HTR-8/SVneo (cell line): ENCODE data around the gene CEP164.
A peak's percentile ranks its signal among the peaks of the same experiment; 100 is the strongest.

Source experiments
- DNase-seq: peaks from one replicate; pipeline ENCODE4 v3.0.0; 2011; ENCODE audit warnings: low spot score, mixed read lengths; ENCODE audit not compliant: insufficient read length
- FAIRE-seq: peaks from 2 replicates; lab custom pipeline; 2011; peaks lifted over from hg19 to GRCh38; lab: Jason Lieb, UNC

Gene CEP164

DNA sequence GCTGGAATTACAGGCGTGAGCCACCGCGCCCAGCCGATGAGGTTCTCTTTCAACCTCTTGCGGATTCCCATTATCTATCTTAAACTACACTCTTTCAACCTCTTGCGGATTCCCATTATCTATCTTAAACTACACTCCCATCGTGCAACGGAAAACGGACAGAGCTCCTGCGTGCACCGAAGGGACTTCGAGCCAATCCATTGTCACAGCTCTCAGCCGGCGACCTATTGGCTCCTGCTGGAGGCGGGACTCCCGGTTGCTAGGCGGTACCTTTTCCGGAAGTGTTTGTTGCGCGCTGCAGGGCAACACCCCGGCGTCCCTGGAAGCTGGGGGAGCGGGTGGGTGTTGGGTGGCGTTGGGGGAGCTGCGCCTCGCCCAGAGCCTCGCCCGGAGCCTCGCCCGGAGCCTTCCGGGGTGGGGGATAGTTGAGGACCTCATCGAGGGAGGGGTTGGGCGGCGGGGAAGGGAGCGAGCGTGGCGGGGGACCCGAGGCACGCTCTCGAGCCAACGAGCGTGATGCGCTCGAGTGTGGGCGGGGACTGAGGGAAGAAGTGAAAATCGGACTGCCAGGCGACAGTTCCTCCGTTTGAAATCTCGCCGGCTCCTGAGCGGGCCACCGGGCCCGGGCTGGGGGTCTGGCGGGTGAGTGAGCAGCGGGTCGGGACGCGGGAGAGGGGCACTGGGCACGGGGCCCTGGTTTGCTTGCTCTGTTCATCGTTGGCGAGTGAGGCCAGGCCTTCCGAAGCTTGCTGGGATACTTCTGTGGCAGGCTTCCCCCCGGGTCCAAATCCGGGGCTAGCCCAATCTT lies at the start of gene CEP164:
Gene CEP164 (plus strand): TSS at position 288 of the 808 bp plus-strand sequence. CDS start 10,733 bp downstream, outside the sequence.
- FAIRE-seq (peak; percentile 87), DNase-seq (peak; percentile 99)

- no peak for FAIRE-seq
- no peak for DNase-seq
Observed at GRCh38 chr11:117278347-117278746, 49.3 kb upstream of the CEP164 start.

GRCh38 chr11:117279711-117280376 lies 47.8 kb upstream of the CEP164 start:
- DNase-seq (no peak), FAIRE-seq (no peak)

DNA sequence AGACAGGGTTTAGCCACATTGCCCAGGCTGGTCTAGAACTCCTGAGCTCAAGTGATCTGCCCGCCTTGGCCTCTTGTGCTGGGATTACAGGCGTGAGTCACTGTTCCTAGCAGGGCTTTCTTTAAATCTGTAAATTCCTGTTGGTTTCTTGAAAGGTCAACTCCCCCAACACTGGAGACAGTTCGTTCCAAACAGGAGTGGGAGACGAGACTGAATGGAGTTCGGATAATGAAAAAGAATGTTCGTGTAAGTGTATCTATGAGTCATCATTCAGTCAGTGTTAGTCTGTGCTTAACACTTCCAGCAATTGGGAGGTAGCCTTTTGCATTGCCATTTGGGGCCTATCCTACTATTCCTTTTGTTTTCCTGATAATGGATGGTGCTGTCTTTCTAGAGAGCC lies 46.5 kb upstream of the CEP164 start:
- DNase-seq (peak; percentile 84), FAIRE-seq (peak; percentile 90)

- DNase-seq (no peak), FAIRE-seq (no peak)
Observed at GRCh38 chr11:117281869-117282268, 45.8 kb upstream of the CEP164 start.

- no peak for FAIRE-seq
Observed at GRCh38 chr11:117282956-117283355, 44.7 kb upstream of the CEP164 start.

DNA sequence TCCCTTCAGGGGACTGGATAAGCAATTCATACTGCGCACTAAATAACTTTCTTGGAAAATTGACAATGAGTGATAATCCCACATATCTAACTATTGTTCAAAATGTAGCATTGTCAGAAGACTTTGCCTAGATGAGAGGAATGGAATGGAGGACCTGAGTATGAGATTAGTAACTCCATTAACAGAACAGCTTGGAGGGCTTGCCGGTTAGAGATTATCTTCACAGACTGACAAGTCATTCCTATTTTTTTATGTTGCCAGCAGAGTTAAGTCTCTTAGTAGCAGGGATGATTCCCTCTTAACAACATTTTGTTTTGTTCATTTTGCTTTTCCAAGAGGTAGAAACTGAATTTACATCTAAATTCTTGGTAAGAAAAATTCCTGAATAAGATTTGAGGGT lies 43.6 kb upstream of the CEP164 start:
- no peak for FAIRE-seq

More at GRCh38 chr11:117282956-117283355, 44.7 kb upstream of the CEP164 start:
- DNase-seq, result no peak

DNA sequence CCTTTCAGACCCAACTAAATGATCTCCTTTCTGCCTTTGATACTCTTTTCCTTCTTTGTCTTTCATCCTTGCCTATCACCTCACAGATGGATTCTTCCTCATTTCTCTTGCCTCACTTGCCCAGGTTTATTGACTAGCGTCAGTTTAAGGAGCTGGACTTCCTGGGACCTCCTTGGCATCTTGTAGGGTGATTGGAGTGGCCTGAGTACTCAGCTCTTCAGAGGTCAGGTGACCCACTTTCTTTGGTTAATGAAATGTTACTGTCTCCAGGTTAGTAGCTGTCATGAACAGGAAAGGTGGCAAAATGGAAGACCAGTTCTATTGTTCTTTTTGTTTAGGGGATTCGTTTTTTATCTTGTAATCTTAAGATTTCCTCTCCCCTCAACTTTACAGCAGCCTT lies 41.1 kb upstream of the CEP164 start:
- FAIRE-seq (no peak), DNase-seq (no peak)

More for the DNA sequence above, 43.6 kb upstream of the CEP164 start:
- no peak for DNase-seq

DNA sequence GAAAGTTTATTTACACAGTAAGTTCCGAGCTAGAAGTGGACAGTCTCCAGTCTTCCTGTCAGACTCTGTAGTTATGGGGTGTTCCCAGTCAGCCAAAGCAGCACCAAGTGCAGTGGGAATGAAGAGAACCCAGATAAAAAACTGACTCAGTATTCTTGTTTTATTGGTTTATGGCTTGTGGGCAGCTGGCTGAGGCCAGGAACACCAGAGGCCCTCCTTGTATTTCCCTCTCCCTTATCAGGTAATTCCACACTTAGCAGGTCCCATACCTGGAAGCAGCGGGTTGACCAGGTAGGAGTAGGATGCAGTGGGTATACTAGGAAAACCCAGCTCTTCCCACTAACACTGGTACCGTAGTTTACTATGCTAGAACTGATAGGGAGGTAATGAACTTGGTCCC lies 40.0 kb upstream of the CEP164 start:
- FAIRE-seq, result no peak
- no peak for DNase-seq

DNA sequence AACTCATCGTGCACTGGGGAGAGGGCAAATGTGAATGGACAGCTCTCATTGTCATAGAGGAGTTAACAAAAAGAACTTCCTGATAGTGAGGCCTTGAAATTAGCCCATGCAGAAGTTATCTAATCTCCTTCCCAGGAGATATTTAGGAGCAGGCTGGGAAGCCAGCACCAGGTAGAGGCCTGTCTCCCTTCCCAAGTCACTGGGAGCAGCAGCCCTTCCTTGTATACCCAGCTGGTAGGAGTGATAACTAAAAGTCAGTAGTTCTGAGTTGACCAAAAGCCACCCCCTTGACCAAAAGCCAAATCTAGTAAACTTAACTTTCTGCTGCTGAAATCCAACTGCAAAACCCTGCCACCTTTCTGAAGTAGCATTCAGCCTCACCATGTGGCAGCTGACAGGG lies 37.9 kb upstream of the CEP164 start:
- FAIRE-seq, result no peak
- DNase-seq, result no peak

GRCh38 chr11:117290809-117291396 lies 36.8 kb upstream of the CEP164 start, which contains the start of gene BACE1-AS:
Gene BACE1-AS, plus strand, starts transcription at chr11:117291346.
- DNase-seq (no peak), FAIRE-seq (no peak)

DNA sequence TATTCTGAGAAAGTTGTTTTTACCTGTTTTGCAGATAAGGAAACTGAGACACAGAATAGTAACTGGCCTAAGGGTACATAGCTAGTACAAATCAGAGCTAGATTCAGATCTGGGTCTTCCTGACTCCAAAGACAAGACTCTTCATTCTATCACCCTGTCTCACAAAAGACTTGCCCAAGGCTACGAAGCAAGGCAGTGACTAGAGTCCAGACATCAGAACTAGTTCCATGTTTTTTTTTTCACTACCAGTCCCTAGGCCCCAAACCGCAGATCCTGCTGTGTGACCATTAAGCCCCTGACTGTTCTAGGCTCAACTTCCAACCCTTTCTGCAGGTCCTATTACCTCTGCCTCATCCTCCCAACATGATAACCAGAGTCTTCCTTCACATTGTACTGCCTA lies 35.0 kb upstream of the CEP164 start:
- FAIRE-seq, result no peak
- DNase-seq, result no peak

- DNase-seq (no peak), FAIRE-seq (no peak)
Observed at GRCh38 chr11:117295438-117296137, 32.1 kb upstream of the CEP164 start.

- no peak for FAIRE-seq
- DNase-seq, result no peak
Observed at GRCh38 chr11:117296881-117297280, 30.8 kb upstream of the CEP164 start.

GRCh38 chr11:117298195-117298594 lies 29.5 kb upstream of the CEP164 start:
- FAIRE-seq, result no peak
- no peak for DNase-seq

DNA sequence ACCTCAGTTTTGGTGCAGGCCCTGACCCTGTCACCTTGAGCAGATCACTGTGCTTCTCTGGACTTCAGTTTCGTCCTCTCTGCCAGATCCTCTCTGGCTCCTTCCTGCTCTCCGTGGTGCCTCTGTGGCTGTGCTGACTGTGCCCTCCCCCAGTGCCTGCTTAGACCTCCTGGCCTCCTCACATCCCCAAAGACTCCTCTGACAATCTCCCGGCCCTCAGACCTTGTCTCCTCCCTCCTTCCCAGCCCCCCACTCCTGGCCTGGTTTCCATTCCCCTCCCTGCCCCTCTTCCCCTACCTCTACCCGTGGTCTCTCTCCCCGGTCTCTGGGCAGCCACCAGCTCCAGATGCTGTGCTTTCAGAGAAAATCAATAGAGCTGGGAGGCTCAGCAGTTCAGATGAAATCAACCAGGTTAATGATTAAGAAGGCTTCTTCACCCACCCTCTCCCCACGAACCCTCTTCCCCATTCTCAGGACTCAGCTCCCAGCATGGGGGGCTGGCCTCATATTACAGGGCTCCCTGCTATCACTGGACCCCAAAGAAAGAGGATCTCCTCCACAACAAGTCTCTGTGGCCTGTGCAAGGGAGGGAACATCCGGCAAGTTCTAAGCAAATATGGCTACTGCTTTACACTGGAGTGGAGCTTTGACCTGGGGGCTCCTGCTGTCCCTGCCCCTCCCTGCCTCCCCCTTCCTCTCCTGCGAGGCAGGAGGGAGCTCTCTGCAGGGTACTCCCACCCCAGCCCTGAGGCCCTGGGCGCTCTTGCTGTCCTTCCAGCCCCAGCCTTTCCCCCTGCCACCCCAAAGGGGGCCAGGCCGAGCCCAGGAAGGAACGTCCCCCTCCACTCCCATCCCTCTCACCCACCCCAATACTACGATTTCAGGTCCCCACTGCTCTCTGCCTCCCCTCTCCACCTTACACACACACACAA lies 28.0 kb upstream of the CEP164 start:
- DNase-seq, result no peak
- no peak for FAIRE-seq

DNA sequence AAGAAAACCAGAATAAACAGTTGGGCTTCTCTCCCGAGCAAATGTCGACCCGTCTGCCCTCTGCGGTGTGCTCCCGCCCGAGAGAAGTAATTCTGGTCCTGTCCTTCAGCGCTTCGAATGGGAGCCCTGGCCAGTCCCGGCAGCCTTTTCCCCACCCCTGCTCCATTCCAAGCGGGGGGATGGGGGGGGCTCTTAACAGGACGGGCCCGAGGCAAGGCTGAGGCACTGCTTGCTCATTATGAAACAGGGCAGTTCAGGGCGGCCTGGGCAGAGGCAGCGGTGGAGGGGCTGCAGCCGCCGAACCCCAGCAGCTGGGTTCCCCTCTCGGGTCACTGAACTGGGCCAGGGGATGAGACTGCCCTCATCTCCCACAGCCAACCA lies 27.4 kb upstream of the CEP164 start:
- no peak for FAIRE-seq
- no peak for DNase-seq

- DNase-seq (no peak), FAIRE-seq (no peak)
Observed at GRCh38 chr11:117300773-117301172, 26.9 kb upstream of the CEP164 start.

DNA sequence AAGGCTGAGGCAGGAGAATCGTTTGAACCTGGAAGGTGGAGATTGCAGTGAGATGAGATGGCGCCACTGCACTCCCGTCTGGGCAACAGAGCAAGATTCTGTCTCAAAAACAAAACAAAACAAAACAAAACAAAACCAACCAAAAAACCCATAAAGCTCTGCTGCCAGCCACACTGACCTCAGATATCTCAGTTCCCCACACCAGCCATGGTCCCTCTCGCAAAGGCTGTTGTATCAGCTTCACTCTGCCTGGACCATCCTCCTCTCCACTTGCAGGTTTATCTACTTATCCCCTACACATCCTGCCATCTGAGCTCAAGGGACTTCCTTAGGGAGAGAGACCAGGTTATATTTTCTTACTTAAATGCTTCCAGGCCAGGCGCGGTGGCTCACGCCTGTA lies 25.4 kb upstream of the CEP164 start:
- no peak for DNase-seq
- no peak for FAIRE-seq

DNA sequence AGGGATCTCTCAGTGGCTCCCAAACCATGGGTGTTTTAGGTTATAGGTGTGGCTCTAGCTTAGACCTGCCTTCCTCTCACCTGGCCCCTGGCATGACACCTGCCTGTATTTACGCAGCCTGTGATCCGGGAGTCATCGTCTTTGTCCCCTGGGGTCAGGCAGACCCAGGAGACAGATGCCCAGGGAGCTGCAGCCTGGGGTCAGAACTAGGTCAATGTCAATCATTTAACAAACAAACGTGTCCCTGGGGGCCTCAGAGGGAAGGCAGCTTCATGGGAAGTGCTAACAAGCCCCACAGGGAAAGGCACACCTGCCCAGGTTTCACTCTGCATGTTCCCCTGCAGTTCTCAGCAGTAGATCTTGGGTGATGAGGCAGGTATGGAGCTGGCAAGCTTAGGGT lies 24.6 kb upstream of the CEP164 start:
- no peak for DNase-seq
- FAIRE-seq, result no peak
